ENCODE data around the gene KLHL35.

GRCh38 chr11:75463106-75463774, 30.2 kb upstream of the KLHL35 start:
- TF ChIP-seq CTCF (IDR thresholded peaks at IDR 0.05) (no peak), POLR2AphosphoS5 (IDR thresholded peaks at IDR 0.05) (no peak), EP300 (IDR thresholded peaks at IDR 0.05; ENCODE audit: low read depth) (no peak), POLR2A (IDR thresholded peaks at IDR 0.05) (no peak)
